GM12872 (cell line): ENCODE data around the gene FOXC1.

ENCODE experiments used
- CTCF ChIP-seq: IDR thresholded peaks from 3 replicates; pipeline ENCODE4 v1.5.1; 2011; ENCODE audit warnings: low read depth, mild to moderate bottlenecking, low read length, moderate library complexity; ENCODE audit not compliant: insufficient read depth

Gene FOXC1

GRCh38 chr6:1574083-1574761 is 35.5 kb upstream of the FOXC1 start:
- no peak for TF ChIP-seq CTCF

DNA sequence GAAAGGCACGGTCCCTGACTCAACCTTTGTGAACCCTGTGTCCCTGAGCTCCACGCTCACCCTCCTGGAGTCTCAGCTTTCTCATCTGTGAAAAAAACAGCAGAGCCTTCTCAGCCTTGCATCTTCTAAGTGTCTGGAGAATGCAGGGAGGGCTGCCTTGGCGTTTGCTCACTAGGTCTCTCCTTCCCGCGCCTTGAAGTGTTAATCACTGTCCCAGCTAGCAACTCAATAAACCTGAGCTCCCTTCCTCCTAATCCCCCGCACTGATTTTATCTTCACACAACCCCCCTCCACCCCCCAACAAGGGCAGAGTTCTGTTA is 34.9 kb upstream of the FOXC1 start:
- no peak for TF ChIP-seq CTCF

DNA sequence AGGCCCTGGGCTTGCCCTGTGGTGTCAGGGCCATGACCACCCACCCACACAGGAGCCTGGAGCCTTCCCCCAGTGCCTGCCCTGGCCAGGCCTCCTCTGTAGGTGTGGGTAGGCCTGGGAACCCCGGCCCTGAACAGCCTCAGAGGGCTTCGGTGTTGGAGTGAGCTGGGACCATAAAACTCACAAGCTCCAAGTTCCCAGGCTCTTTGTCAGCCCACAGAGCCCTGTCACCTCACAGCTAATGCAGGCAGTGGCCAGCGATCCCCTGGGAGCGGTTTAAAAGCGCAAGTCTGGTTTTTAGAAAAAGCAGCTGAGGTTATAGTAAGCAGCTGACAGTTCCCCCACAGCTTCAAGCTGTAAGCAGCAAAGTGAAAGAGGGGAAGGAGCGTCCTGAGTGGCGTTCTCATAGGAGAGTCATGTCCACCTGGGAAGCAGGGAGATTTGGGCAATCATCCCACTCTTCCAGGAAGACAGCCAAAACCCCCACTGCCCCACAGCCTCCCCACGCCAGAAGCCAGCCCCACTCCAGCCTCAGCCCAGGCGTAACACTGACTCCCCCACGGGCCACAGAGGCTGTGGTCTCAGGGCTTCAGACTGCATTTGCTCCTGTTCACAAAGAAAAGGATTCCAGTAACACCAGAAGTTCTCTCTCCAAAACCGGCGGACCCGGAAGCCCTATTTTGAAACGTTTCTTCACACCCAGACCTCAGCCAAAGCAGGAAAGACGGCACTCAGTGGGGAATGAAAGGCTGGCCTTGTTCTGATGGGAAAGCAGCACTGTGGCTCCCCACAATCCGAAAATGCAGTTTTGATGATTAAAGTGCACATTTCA is 34.3 kb upstream of the FOXC1 start:
- TF ChIP-seq CTCF, result no peak

DNA sequence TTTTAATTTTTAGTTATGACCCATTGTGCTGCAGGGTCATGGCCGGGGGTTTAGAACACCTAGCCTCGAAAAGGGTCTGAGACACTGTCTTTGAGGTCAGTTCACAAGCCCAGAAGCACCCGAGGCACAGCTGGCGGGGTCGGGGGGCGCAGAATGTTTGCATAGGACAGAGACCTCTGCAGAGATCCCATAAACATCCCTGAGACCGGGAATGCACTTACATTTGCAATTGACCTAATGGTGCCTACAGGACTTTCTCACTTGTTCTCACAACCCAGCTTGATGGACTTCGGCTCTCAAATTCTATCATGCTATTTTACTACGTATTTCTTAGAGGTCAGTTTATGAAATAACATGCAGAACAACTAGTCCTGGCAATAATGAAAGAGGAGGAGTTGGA is 33.5 kb upstream of the FOXC1 start:
- TF ChIP-seq CTCF, result no peak

DNA sequence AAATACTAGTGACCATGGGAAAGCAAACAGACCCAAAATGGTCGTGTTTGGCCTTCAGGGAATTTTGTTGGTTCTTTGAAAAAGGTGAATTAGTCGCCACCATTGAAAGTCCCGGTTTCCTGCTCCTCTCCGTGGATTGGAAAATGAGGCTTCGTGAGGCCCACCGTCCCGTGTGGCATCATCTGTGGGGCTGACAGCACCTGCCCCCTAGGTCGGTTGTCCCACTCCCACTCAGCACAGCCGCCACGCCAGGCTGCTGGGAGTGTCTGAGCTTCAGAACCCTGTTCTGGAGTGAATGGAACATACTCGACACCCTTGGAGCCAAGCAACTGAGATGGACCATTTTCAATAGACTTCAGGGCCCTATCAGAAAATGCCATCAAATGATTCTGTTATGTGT is 33.0 kb upstream of the FOXC1 start:
- no peak for TF ChIP-seq CTCF

- no peak for TF ChIP-seq CTCF
Measured at GRCh38 chr6:1577146-1577680, 32.5 kb upstream of the FOXC1 start.

DNA sequence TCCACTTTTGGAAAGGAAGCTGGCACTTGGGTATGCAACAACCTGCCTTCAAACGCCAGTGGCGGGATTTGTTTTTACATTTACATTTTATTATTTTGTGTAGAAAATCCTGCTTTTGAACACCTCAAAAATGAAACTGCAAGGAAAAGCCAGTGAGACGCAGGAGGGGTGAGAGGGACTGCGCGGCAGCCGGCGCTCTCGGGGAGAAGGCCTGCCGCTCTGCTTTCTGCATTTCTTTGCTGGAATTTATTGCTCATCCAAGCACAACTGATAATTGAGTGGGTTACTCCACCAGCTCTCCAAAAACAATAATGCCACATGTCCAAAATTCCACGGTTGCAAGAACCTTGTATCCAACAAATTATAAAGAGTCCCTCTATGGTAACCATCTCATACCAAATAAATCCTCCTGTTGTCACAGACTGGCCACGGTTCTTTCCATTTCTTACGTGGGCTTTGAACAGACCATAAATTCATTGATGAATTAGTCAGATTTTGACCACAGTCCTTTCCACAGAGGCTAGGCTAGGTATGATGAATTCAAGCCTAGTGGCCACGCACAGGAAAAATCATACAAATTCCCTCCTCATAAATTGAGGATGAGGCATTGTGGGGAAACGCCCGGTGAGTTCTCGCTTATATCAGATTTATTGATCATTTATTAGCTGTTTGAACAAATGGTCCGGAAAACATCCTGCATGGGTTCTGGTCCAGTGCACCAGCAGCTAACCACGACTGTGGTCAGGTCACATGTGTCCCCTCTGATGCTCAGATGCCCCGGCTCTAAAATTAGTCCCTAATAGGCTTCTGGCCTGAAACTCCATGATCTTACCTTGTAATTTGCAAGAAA is 31.6 kb upstream of the FOXC1 start:
- TF ChIP-seq CTCF, result no peak
